Measurements from ENCODE around the gene TPRN. TPM values are rescaled to one million over a fixed set of nuclear protein-coding genes. Genes with fewer than 3 reads are reported as not detected.

TPRN gene
- polyA plus RNA-seq, 1 of the 3 experiments (the other 2 are of a cell fraction), result 5.2 TPM

- H3F3A ChIP-seq (replicated peaks; ENCODE audit: insufficient read depth), result no peaks in the 10 kb centered on the region
Measured at GRCh38 chr9:137215196-137215986, 14.8 kb upstream of the TPRN start.

More at GRCh38 chr9:137215196-137215986, 14.8 kb upstream of the TPRN start:
- no peak for DNase-seq
- POLR2A ChIA-PET, result no interaction called here
- Histone ChIP-seq H4K20me1 (ENCODE audit: insufficient read depth) (no peaks in the 10 kb centered on the region), H3K4me1 (ENCODE audit: control insufficient read depth in 1 of 2, insufficient read depth in 2 of 2, low read depth in 1 of 2, low read length in 1 of 2) (0 out of 4 replicates have a peak, but pooled peaks cover 0 to 5% of the 10 kb centered on the region in 2 experiments), H3K9me2 (no peaks in the 10 kb centered on the region), H3K79me2 (ENCODE audit: insufficient read depth) (no peaks in the 10 kb centered on the region), H3K36me3 (replicated peaks in 1 of 2; ENCODE audit: control insufficient read depth in 1 of 2, insufficient read depth in 2 of 2, low read length in 1 of 2) (peaks cover 0 to 14% of the 10 kb centered on the region in 2 experiments), H3K27me3 (ENCODE audit: insufficient read depth) (no peaks in the 10 kb centered on the region), H3K4me2 (no peak overlapping the region), H3K9ac (no peak overlapping the region), H3K4me3 (ENCODE audit: low read depth in 2 of 2, low read length in 1 of 2) (no peak overlapping the region), H2AFZ (ENCODE audit: low read depth) (no peak overlapping the region), H3K9me3 (no peaks in the 10 kb centered on the region), H3K27ac (ENCODE audit: low read depth in 2 of 2, low read length in 1 of 2) (no peak overlapping the region)
- CTCF ChIA-PET, result interaction anchor here (0.6 to 1.9 kb wide), 3 partner anchors 10 to 21 kb away, joined by 3 to 7 read pairs (median 6); partner anchors contain the start of gene RNF224
- 95% methylated on average over 7 of the region's 22 CpGs for WGBS (ENCODE audit: low lambda C conversion rate)
- TF ChIP-seq JUND (IDR thresholded peaks at IDR 0.05), result no peak
- no peak for TF ChIP-seq SMC3 (IDR thresholded peaks at IDR 0.05; ENCODE audit: low read depth, low read length)
- no peak for TF ChIP-seq TCF12 (IDR thresholded peaks at IDR 0.05)
- no peak for TF ChIP-seq TEAD4 (IDR thresholded peaks at IDR 0.05; ENCODE audit: borderline replicate concordance, insufficient read depth)
- TF ChIP-seq USF2 (IDR thresholded peaks at IDR 0.05; ENCODE audit: borderline replicate concordance, low read depth, low read length), result no peak
- no peak for TF ChIP-seq MXI1 (IDR thresholded peaks at IDR 0.05; ENCODE audit: low read depth, low read length)
- no peak for TF ChIP-seq POLR2AphosphoS5 (IDR thresholded peaks at IDR 0.05; ENCODE audit: low read depth, low read length)
- no peak for TF ChIP-seq SIN3A (IDR thresholded peaks at IDR 0.05; ENCODE audit: borderline replicate concordance, low read depth, low read length)
- TF ChIP-seq, protein P1, sequence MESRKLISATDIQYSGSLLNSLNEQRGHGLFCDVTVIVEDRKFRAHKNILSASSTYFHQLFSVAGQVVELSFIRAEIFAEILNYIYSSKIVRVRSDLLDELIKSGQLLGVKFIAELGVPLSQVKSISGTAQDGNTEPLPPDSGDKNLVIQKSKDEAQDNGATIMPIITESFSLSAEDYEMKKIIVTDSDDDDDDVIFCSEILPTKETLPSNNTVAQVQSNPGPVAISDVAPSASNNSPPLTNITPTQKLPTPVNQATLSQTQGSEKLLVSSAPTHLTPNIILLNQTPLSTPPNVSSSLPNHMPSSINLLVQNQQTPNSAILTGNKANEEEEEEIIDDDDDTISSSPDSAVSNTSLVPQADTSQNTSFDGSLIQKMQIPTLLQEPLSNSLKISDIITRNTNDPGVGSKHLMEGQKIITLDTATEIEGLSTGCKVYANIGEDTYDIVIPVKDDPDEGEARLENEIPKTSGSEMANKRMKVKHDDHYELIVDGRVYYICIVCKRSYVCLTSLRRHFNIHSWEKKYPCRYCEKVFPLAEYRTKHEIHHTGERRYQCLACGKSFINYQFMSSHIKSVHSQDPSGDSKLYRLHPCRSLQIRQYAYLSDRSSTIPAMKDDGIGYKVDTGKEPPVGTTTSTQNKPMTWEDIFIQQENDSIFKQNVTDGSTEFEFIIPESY (IDR thresholded peaks at IDR 0.05; ENCODE audit: borderline replicate concordance, low read depth), result no peak
- TF ChIP-seq FOXM1 (IDR thresholded peaks at IDR 0.05; ENCODE audit: low read depth), result no peak
- TF ChIP-seq RAD21 (IDR thresholded peaks at IDR 0.05; ENCODE audit: low read length), result no peak
- no peak for TF ChIP-seq GATA2 (CRISPR knock-in tag; IDR thresholded peaks at IDR 0.05)
- TF ChIP-seq, protein P2, sequence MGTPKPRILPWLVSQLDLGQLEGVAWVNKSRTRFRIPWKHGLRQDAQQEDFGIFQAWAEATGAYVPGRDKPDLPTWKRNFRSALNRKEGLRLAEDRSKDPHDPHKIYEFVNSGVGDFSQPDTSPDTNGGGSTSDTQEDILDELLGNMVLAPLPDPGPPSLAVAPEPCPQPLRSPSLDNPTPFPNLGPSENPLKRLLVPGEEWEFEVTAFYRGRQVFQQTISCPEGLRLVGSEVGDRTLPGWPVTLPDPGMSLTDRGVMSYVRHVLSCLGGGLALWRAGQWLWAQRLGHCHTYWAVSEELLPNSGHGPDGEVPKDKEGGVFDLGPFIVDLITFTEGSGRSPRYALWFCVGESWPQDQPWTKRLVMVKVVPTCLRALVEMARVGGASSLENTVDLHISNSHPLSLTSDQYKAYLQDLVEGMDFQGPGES (IDR thresholded peaks at IDR 0.05; ENCODE audit: low read depth, low read length), result no peak
- no peak for TF ChIP-seq NRF1 (IDR thresholded peaks at IDR 0.05; ENCODE audit: low read depth, low read length)
- no peak for TF ChIP-seq RXRA (IDR thresholded peaks at IDR 0.05; ENCODE audit: borderline replicate concordance, low read depth)
- TF ChIP-seq YY1 (IDR thresholded peaks at IDR 0.05; ENCODE audit: low read depth), result no peak
